Endothelial cell of hepatic sinusoid (primary cell): Measurements from ENCODE around the gene SLC44A5.

Experiments used
- in situ Hi-C: cut with HindIII; loops from 2 replicates; pipeline ENCODE4 v1.10.0; 2017; ENCODE audit warnings: low sequenced_read_pairs

SLC44A5 gene

DNA sequence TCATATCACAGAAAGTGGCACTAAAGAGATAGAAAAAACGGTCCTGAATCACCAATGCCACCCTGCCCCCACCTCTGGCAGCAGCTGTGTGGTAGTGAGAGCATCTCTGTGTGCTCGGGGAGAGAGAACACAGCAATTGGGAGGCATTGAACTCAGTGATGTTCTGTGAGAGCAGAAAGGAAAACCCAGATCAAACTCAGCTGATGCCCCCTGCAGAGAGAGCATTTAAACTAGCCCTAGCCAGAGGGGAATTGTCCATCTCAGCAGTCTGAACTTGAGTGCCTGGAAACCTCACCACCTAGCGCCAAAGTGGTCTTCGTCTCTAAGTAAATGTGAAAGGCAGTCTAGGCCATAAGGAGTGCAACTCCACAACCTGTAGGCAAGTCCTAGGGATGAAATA lies 21.3 kb downstream of the SLC44A5 start:
- in situ Hi-C loops = no loop called here

DNA sequence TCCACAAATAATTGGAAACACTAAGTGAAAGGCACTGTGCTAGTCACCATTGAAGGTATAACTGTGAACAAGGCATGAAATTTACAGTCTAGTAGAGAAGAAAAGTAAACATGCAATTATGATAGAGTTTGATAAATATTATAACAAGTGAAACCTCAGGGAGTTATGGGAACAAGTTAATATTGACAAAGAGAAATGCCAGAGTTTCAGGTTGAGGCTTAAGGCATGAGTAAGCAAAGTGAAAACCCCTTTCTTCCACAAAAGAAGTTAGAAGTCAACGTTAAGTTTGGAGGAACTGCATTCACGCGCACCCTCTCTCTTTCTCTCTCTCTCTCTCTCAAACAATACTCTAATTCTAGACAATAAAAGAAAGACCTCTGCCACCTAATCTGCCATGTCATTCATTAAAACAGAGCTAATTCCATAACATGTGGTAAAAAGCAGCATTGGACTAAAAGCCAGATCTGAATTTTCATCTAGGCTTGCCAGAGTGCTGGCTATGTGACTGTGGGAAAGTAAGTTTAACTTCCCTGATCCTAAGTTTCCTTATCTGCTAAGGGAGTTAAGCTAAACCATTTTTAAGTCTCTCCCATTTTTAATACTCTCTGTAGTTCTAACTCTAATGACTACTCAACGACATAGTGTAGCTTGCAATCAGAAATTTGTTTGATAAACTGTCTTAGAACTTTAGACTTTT lies 22.0 kb downstream of the SLC44A5 start:
- in situ Hi-C loops = no loop called here

DNA sequence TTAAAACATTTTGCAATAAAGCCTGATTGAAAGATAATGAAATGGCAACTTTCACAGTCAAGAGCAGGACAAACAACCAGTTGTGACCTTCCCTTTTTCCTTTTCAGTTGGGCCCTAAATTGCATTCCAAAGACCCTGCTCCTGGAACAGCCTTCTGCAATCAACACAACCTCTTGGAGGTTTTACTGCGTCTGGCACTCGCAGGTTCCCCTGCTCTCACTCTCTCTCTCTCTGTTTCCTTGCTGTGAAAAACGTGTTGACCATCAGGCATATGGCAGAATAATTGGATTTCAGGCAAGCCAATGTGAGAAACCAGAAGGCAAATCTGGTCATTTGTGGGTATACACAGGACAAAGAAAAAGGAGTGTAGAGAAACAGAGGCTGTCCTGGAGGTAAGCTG lies 23.2 kb downstream of the SLC44A5 start:
- in situ Hi-C loops = no loop called here

DNA sequence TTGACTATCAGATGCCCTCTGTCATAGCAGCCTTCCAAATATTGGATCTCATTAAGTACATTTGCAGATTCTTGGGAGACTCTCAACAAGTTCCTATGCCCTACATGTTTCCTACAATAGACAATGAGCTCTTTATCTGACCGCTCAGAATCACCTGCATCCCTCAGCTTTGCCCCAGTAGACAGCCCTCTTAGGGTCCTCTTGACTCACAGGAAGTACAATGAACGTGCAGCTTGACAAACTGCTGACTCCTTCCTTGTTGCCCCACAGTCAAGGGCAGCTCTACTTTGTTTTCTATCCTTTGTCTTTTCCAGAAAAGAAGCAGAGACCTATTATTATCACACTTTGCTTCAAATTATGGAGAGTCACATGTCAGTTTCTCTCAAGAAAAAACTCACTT lies 27.6 kb downstream of the SLC44A5 start:
- in situ Hi-C loops = no loop called here

DNA sequence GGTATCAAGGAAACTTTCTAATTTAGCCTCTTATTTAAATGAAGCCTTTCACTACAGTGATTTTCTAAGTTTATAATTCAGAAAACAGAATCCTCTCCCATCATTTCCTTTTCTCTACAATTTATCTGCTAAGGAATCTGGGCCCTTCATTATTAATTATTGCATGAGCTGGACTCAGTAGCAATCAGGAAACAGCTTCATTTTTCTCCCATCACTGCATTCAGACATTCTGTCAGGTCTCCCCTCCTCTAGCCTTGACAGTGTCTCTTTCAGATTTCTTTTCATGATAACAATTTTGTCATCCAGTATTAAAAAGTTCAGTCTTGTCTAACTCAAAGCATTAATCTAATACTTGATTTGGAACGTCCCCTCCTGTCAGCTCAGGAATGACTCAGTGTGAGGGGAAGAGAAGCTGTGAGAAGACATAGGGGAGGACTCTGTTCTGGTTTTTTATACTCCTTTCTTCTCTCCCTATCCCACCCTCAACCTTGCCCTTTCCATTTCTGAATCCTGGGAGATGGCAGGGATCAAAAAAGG lies 28.1 kb downstream of the SLC44A5 start:
- in situ Hi-C loops = no loop called here

DNA sequence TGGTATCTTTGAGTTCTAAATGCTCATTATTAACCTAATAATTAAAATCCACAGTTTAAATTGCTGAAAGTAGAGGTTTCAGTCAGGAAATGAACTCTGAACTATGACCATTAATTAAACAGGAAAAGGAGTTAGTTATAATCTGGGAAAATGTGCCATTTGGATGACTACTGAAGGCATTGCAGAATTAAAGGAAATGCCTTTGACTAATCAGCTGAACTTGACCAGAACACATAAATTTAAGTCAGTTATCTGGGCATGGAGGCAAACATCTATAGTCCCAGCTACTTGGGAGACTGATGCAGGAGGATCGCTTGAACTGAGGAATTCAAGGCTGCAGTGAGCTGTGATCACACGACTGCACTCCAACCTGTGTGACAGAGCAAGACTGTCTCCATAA lies 31.9 kb downstream of the SLC44A5 start:
- in situ Hi-C loops = no loop called here

DNA sequence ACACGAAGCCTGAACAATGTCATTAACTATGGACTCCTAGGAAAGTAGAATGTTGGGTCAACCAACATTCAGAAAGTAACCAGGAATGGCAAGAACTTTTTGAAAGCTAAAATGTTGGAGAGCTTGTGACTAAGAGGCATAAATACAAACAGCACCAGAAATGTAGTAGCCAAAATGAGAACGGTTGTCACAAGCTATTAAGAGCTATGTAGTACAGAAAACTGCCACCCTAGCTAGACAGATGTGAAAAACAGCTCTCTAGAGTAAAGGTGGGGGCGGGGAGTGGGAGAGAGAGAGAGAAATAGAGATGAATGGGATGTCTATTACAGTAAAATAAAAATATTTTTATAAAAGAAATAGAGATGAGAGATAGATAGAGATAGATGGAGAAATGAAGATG lies 35.1 kb downstream of the SLC44A5 start:
- in situ Hi-C loops = no loop called here

DNA sequence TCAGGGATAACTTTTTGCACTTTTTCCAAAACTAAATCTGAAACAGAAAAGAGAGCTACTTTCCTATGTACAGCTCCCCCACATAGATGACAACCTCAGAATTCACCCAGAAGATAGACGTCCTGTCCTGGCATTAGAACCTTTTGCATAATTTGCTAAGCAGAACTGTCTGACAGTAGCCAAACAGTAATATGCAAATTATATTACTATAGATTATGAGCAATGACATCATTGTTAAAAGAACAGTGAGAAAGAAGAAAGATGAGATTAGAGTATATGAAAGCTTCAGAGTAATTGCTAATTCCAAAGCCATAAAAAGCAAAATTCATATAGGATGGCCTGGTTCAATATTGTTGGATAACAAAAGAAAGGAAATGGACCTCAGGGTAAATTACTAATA lies 43.7 kb downstream of the SLC44A5 start:
- in situ Hi-C loops = no loop called here

DNA sequence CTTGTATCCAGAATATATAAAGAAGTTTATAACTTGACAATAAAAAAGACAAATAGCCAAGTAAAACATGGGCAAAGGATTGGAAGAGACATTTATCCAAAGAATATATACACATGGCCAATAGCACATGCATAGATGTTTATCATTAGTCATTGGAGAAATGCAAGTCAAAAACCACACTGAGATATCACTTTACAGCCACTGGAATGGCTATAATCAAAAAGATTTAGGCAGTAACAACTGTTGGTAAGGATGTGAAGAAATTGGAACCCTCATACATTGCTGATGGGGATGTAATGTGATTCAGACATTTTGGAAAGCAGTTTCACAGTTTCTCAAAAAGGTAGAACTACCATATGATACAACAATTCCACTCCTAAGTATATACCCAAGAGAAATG lies 51.1 kb downstream of the SLC44A5 start:
- in situ Hi-C loops = no loop called here

DNA sequence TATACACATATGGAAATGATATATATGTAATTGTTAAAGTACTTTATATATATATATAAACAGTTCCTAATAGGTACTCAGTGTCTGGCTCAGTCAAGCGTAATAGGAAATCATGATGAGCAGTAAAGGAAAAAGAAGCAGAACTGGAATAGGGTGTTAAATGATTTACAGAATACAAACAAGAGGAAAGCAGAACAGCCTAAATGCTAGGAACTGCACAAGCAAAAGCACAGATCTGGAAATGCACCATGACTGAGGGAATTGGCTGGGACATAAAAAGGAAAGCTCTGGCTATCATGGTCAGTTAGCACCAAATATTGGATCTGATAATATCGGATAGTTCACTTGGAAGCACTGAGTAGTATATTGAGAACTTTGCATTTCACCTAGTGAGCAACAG lies 51.8 kb downstream of the SLC44A5 start:
- in situ Hi-C loops = no loop called here

DNA sequence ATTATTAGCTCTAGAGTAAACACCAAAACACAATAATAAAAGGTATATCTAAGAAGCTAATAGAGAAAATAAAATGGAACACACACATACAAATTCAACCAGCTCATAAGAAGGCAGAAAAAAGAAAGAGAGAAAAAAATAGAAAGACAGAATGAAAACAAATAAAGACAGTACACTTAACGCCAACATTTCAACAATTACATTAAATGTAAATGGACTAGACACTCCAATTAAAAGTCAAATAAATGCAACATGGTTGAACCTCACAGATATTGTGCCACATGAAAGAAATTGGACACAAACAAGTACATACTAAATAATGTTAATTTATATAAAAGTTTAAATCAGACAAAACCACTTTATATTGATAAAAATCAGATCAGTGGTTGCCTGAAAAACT lies 56.0 kb downstream of the SLC44A5 start:
- in situ Hi-C loops = no loop called here

DNA sequence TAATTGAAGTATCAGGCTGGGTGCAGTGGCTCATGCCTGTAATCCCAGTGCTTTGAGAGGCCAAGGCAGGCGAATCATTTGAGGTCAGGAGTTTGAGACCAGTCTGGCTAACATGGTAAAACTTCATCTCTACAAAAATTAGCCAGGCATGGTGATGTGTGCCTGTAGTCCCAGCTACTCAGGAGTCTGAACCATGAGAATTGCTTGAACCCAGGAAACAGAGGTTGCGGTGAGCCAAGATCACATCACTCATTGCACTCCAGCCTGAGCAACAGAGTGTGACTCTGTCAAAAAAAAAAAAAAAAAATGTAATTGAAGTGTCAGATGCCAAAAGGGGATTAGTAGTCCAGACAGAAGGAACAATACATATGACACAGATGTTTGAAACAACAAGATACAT lies 56.7 kb downstream of the SLC44A5 start:
- in situ Hi-C loops = no loop called here

DNA sequence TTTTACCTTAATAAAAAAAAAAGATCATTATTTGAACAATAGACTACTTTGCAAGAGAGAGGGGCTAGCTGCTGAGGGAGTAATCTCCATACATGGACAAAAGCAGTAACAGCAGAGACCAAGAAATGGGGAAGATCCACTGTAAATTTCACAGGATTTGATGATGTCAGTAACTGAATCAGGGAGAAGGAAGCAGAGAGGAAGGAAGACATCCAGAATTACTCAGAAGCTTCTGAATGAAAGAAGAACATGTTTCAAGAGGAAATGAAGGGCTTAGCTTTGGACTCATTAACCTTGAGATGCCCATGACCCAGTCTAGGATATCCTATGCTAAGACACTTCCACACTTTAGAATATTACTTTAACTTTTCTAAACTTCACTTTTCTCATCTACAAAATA lies 60.4 kb downstream of the SLC44A5 start:
- in situ Hi-C loops = no loop called here

DNA sequence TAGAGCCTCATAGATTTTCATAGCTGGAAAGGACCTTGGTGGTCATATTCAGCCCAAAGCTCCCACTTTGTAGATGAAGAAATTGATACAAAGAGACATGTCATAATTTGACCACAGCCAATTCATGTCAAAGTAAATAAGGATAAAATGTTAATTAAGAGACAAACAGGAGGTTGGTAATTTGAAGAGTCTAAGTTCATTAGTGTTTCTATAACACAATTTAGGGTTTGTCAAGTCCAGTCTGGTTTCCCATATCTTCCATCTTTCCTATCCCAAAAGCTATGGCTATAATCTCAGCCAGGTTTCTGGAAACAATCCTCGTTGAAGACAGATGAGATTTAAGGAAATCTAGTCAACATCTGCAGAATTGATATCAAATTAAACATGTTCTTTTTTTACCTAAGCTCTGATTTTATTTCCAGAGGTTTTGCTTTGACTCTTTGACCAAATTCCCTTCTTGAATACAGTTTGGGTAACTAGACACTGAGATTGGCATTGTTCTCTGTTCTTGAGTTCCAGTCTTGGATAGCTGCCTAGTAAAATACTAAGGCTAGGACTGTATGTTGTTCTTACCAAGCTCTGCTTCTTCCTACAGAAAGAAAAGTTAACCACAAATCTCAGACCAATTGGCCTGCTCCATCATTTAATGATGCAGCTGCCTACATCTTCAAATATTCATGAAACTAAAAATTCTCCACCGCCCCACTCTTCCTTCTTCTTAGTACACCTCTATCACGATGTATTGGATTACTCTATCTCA lies 62.0 kb downstream of the SLC44A5 start:
- in situ Hi-C loops = no loop called here

DNA sequence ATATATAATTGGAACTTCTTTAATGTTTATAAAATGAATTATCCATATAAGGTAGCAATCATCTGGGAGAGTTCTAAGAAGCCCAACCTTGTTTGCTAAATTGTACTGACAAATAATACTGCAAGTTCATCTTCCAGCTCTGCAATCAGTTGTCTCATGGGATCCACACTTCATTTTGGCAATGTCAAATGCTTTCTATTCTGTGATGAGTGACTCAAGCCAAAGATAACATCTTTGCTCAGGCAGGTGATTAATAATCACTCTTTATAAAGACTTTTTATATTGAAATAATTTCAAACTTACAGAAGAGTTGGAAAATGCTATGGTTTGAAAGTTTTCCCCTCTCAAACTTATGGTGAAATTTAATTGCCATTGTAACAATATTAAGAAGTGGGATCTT lies 67.2 kb downstream of the SLC44A5 start:
- in situ Hi-C loops = no loop called here

DNA sequence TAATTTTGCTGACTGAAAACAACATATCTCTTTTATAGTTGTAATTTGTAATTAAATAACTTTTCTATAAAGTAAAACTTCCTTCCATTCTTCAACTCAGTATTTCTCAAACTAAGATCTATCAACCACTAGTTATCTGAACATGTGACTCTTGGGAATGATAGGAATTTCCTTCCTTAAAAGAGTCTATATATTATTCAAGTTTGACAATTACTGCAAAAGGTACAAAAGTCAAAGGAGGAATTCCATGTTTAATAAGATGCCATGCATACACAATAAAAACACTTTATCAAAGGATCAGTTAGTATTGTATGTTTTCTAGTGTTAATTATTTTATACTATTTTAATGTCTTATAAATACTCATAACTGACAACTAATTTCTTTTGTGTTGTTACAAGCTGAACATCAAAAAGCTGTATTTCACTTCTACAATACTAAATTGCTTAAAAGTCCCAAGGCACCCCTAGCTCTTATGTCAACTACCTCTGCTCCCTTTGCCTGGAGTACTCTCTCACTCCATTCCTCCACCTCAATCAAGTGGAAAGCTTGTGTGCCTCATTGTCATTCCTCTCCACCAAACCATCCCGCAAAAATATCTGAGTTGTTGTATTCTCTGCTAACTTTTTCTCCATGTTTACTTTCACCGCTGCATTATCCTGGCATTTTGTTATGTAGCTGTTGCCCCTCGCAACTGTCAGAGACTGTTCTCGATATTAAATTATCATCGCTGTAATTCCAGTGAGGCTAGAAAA lies 67.9 kb downstream of the SLC44A5 start:
- in situ Hi-C loops = no loop called here

DNA sequence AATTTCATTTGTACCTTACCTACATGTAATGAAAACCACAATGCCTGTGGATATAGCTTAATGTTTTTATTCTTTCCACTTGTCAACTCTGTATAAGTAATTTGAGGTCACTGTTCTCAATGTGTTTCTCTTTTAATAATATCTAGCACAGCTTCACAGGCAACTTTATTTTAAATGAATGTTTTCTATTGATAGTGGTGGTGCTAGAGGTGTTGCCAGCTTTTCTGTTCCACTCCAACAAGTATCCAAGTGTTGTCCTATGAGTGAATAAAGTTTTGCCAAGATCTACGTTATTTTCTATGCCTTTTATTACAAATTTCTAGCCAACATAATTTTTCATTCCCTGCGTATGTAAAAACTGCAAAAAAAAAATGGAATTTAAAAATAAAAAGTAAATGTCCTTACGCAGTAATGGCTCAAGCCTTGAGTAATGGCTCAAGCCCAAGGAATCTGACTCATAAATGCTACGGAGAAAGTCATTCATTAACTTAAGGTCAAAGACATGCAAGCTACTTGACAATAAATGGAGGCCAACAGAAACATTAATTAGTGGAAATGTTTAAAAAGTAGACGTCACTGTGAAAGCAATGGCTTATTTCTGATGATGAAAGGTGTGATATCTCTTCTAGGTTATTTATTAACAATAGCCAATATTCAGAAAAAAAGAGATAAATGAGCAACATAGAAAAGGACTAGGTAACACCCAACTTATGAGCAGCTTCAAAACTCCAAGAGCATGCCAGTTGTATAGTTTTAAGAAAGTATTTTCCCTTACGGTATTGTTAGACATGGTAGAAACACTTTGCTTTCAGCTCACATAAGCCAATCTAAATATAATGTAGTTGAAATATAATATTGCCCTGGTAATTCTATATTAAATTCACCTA lies 71.4 kb downstream of the SLC44A5 start:
- in situ Hi-C loops = no loop called here

DNA sequence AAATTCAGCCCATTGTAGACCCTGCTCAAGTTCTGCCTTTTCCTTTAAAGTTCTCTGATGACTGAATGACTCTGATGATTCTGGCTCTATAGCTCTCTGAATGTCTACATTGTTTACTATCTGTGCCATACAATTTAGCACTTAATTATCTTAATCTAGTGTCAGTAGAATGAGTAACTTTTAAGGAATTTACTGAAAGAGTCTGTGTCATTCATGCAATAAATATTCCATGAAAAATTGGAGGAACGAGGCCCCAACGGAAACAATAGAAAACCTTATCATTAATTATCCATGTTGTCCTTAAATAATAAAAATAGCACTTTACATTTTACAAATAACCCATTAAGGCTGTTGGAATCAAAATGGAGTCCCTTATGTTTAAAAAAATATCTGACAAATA lies 77.8 kb downstream of the SLC44A5 start:
- in situ Hi-C loops = no loop called here

DNA sequence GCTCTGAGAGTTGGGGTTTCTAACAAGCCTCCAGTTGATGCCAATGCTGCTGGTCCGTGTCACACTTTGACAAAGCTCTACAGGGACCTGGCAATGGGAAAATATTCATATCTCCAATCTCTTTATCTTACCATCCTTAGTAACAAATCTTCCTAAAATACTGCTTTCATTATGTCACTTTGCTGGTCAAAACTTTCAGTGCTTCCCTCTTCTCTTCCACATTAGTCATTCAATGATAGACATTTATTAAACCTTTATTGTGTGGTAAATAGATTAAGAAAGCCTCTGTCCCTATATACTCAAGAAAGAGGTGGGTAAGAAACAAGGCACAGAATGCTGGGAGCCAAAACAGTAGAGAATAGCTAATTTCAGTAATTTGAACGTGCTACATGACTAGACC lies 79.3 kb downstream of the SLC44A5 start:
- in situ Hi-C loops = no loop called here

DNA sequence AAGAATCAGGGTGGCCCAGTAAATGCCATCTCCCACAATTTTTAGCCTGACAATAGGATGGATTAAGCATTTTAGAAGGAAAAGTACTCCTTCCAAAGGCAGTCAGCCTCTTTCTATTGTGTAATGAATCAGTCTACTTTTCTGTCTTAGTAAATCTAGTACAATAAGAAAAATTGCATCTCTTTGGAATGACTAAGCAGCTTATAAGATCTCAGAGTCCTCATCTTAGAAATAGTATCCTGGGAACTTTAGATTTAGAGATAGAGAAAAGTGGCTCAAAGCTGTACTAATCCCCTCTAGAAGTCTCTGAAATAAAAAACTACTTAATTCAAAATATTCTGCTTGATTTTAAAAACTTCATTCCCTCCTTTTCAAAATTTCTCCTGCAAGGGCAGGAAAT lies 81.4 kb downstream of the SLC44A5 start:
- in situ Hi-C loops = no loop called here

DNA sequence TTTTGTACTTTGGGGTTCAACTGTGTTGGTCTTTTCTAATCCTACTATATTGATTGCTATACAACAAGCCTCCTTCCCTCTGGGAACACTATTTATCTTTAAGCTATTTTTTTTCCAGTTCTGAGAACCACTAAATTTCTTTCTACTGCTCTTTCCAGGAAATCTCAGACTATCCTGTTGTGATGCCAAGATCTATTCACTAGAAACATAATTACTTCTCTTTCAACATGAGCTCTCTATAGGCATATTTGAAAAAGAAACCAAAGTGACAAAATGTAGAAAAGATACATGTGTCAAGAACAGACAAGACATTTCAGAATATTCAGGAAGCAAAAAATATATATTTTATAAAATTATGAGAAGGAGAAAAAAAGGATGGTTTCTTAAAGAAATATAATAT lies 82.9 kb downstream of the SLC44A5 start:
- in situ Hi-C loops = no loop called here
